ENCODE results near the gene RMI1. TPM values are rescaled to one million over a fixed set of nuclear protein-coding genes. Genes with fewer than 3 reads are reported as not detected.
A peak's percentile ranks its signal among the peaks of the same experiment; 100 is the strongest.

Gene RMI1
- total RNA-seq, 1 donor from 2014 or later, result 4.0 TPM

- no peak for DNase-seq (ENCODE audit: low spot score)
- ATAC-seq, result no peak
These were observed 13.5 kb upstream of the RMI1 start for GRCh38 chr9:83967073-83967472.

- DNase-seq (ENCODE audit: low spot score), result no peak
- ATAC-seq, result no peak
These were observed 11.0 kb upstream of the RMI1 start for GRCh38 chr9:83969602-83970001.

GRCh38 chr9:83971485-83971884 is 9.1 kb upstream of the RMI1 start:
- ATAC-seq (no peak), DNase-seq (ENCODE audit: low spot score) (no peak)

- no peak for ATAC-seq
These were observed 8.3 kb upstream of the RMI1 start for GRCh38 chr9:83972286-83972685.

GRCh38 chr9:83975300-83975699 is 5.3 kb upstream of the RMI1 start:
- no peak for DNase-seq (ENCODE audit: low spot score)
- no peak for ATAC-seq

More at GRCh38 chr9:83972286-83972685, 8.3 kb upstream of the RMI1 start:
- DNase-seq (ENCODE audit: low spot score), result no peak

GRCh38 chr9:83976372-83976771 is 4.2 kb upstream of the RMI1 start:
- ATAC-seq, result no peak
- DNase-seq (ENCODE audit: low spot score), result no peak

- DNase-seq (ENCODE audit: low spot score) (no peak), ATAC-seq (no peak)
These were observed 3.4 kb upstream of the RMI1 start for GRCh38 chr9:83977196-83977595.

GRCh38 chr9:83978992-83979811 is 1.4 kb upstream of the RMI1 start:
- ATAC-seq (peak; percentile 55), DNase-seq (ENCODE audit: low spot score) (peak; percentile 83)

- peak; percentile 100 for DNase-seq (ENCODE audit: low spot score)
- ATAC-seq, result peak; percentile 86
These were observed 702 bp upstream of the RMI1 start, which contains the start of gene HNRNPK for GRCh38 chr9:83979812-83980394. HNRNPK (minus strand) TSS chr9:83980215; CDS start chr9:83978252, 1,963 bp downstream.

GRCh38 chr9:83981126-83981871 is 694 bp downstream of the RMI1 start:
- DNase-seq (ENCODE audit: low spot score) (no peak), ATAC-seq (peak; percentile 31)

- DNase-seq (ENCODE audit: low spot score) (no peak), ATAC-seq (no peak)
These were observed 5.6 kb downstream of the RMI1 start for GRCh38 chr9:83986195-83986594.

GRCh38 chr9:83986765-83987401 is 6.3 kb downstream of the RMI1 start:
- DNase-seq (ENCODE audit: low spot score) (peak; percentile 61), ATAC-seq (peak; percentile 74)

- ATAC-seq (no peak), DNase-seq (ENCODE audit: low spot score) (no peak)
These were observed 6.8 kb downstream of the RMI1 start for GRCh38 chr9:83987402-83987791.

GRCh38 chr9:83988411-83988810 is 7.8 kb downstream of the RMI1 start:
- peak; percentile 71 for ATAC-seq
- no peak for DNase-seq (ENCODE audit: low spot score)

- DNase-seq (ENCODE audit: low spot score) (no peak), ATAC-seq (no peak)
These were observed 10.8 kb downstream of the RMI1 start for GRCh38 chr9:83991355-83991754.

- DNase-seq (ENCODE audit: low spot score) (peak; percentile 51), ATAC-seq (peak; percentile 97)
These were observed 11.8 kb downstream of the RMI1 start for GRCh38 chr9:83992407-83992806.

GRCh38 chr9:83992901-83993300 is 12.3 kb downstream of the RMI1 start:
- no peak for DNase-seq (ENCODE audit: low spot score)

GRCh38 chr9:83996126-83996525 is 15.5 kb downstream of the RMI1 start:
- no peak for DNase-seq (ENCODE audit: low spot score)
- ATAC-seq, result no peak

More at GRCh38 chr9:83992901-83993300, 12.3 kb downstream of the RMI1 start:
- ATAC-seq, result no peak

GRCh38 chr9:83999141-83999918 is 18.7 kb downstream of the RMI1 start:
- no peak for ATAC-seq
- no peak for DNase-seq (ENCODE audit: low spot score)

- DNase-seq (ENCODE audit: low spot score), result no peak
- no peak for ATAC-seq
These were observed 19.6 kb downstream of the RMI1 start for GRCh38 chr9:84000186-84000585.

All from left lobe of liver (tissue), 2 donors.